ENCODE results near the gene LRP1.

Gene LRP1

GRCh38 chr12:57143454-57143853 lies 15.2 kb downstream of the LRP1 start:
- no peak for TF ChIP-seq CTCF (IDR thresholded peaks at IDR 0.05; ENCODE audit: control insufficient read depth, extremely low read depth, insufficient read depth)

GRCh38 chr12:57145460-57146059 lies 17.3 kb downstream of the LRP1 start:
- no peak overlapping the region for H3K4me3 ChIP-seq (ENCODE audit: low read depth, low read length)
- no peak for TF ChIP-seq CTCF (IDR thresholded peaks at IDR 0.05; ENCODE audit: control insufficient read depth, extremely low read depth, insufficient read depth)
- no peak for DNase-seq (ENCODE audit: low read depth)

More at GRCh38 chr12:57143454-57143853, 15.2 kb downstream of the LRP1 start:
- H3K4me3 ChIP-seq (ENCODE audit: low read depth, low read length) = no peak overlapping the region
- DNase-seq (ENCODE audit: low read depth) = no peak

GRCh38 chr12:57146092-57146491 lies 17.8 kb downstream of the LRP1 start:
- DNase-seq (ENCODE audit: low read depth) = no peak
- no peak overlapping the region for H3K4me3 ChIP-seq (ENCODE audit: low read depth, low read length)
- no peak for TF ChIP-seq CTCF (IDR thresholded peaks at IDR 0.05; ENCODE audit: control insufficient read depth, extremely low read depth, insufficient read depth)

- no peak for TF ChIP-seq CTCF (IDR thresholded peaks at IDR 0.05; ENCODE audit: control insufficient read depth, extremely low read depth, insufficient read depth)
- no peak for DNase-seq (ENCODE audit: low read depth)
- no peak within 1 kb of the TSS for H3K4me3 ChIP-seq (ENCODE audit: low read depth, low read length)
Measured at GRCh38 chr12:57146961-57147944, 19.0 kb downstream of the LRP1 start, which contains the start of gene LRP1-AS. Gene LRP1-AS, minus strand, starts transcription at chr12:57147619.

GRCh38 chr12:57148469-57149244 lies 20.4 kb downstream of the LRP1 start:
- DNase-seq (ENCODE audit: low read depth) = no peak
- no peak for TF ChIP-seq CTCF (IDR thresholded peaks at IDR 0.05; ENCODE audit: control insufficient read depth, extremely low read depth, insufficient read depth)
- no peak overlapping the region for H3K4me3 ChIP-seq (ENCODE audit: low read depth, low read length)

- DNase-seq (ENCODE audit: low read depth) = no peak
- H3K4me3 ChIP-seq (ENCODE audit: low read depth, low read length) = no peak overlapping the region
Measured at GRCh38 chr12:57149245-57149900, 21.1 kb downstream of the LRP1 start.

More at GRCh38 chr12:57149245-57149900, 21.1 kb downstream of the LRP1 start:
- no peak for TF ChIP-seq CTCF (IDR thresholded peaks at IDR 0.05; ENCODE audit: control insufficient read depth, extremely low read depth, insufficient read depth)

Measured in LNCaP clone FGC (cell line).